GM12865 (cell line): ENCODE data around the gene FIGN.

ENCODE experiments used
- DNase-seq: peaks from one replicate; pipeline ENCODE4 v3.0.0; 2010; ENCODE audit warnings: low read depth
- H3K4me3 ChIP-seq: 2 replicates; pipeline ENCODE4 v1.5.1; 2011; ENCODE audit warnings: mild to moderate bottlenecking, low read depth, low read length, control low read depth
- TF ChIP-seq, protein P1 (sequence below): IDR thresholded peaks from 2 replicates; pipeline ENCODE4 v1.5.1; 2011; ENCODE audit warnings: low read length, control low read depth, low read depth, inconsistent platforms; ENCODE audit not compliant: insufficient read depth; ENCODE audit errors: missing control alignments

Gene FIGN

GRCh38 chr2:163737563-163737962 lies 1.8 kb upstream of the FIGN start:
- DNase-seq, result no peak
- H3K4me3 ChIP-seq, result no peak overlapping the region

DNA sequence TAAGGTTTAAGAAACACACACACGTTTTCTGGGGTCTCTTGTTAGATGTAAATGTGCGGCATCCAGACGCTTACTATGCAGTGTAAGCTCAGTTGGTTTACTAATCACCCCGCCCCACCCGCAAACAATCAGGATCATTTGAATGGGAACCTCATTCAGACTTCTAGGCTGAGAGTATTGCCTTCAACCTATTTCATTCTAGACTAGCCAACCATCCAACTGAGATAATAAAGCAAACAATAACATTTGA lies 1.3 kb upstream of the FIGN start:
- H3K4me3 ChIP-seq, result no peak overlapping the region

More at GRCh38 chr2:163737563-163737962, 1.8 kb upstream of the FIGN start:
- TF ChIP-seq, protein P1, sequence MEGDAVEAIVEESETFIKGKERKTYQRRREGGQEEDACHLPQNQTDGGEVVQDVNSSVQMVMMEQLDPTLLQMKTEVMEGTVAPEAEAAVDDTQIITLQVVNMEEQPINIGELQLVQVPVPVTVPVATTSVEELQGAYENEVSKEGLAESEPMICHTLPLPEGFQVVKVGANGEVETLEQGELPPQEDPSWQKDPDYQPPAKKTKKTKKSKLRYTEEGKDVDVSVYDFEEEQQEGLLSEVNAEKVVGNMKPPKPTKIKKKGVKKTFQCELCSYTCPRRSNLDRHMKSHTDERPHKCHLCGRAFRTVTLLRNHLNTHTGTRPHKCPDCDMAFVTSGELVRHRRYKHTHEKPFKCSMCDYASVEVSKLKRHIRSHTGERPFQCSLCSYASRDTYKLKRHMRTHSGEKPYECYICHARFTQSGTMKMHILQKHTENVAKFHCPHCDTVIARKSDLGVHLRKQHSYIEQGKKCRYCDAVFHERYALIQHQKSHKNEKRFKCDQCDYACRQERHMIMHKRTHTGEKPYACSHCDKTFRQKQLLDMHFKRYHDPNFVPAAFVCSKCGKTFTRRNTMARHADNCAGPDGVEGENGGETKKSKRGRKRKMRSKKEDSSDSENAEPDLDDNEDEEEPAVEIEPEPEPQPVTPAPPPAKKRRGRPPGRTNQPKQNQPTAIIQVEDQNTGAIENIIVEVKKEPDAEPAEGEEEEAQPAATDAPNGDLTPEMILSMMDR, result no peak

DNA sequence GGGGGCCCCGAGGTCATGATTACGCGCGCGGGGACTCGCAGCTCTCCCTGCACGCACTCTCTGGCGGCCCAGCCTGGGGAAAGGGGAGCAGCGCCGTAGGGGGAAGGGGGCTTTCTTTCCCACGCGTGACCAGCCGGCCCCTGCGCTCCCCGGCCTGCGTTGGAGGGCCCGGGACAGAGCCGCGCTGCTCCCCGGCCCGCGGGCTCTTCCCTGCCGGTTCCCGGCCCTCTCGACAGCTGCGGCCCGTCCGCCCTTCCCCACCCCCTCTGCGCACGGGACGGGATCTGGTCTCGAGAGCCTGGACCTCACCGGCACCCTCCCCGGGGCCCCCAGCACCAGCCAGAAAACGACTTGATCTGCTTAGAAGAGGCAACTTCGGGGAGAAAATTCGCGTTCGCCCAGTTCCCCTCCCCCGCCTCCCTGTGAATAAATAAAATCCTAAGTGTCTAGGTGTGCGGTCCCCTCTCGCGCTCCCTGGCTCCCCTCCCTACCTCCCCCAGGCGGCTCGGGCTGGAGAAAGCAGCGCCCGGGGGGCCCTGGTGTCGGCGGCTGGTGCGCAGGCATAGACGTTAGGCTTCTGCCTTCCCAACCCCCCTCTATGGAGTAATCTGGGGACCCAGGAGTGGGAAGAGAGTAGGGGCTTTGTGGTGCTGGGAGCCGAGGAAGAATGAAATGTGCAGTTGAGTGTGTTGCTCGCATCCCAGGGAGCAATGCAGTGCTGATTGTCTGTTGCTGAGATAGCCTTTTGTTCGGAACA lies 803 bp upstream of the FIGN start:
- TF ChIP-seq, protein P1, result no peak
- H3K4me3 ChIP-seq, result no peak overlapping the region
- no peak for DNase-seq

More for the DNA sequence above, 1.3 kb upstream of the FIGN start:
- no peak for DNase-seq
- TF ChIP-seq, protein P1, result no peak

- no peak for DNase-seq
These were observed 725 bp downstream of the FIGN start for GRCh38 chr2:163734881-163735684.

GRCh38 chr2:163734401-163734800 lies 1.4 kb downstream of the FIGN start:
- TF ChIP-seq, protein P1, result no peak
- no peak overlapping the region for H3K4me3 ChIP-seq
- no peak for DNase-seq

More at GRCh38 chr2:163734881-163735684, 725 bp downstream of the FIGN start:
- no peak overlapping the region for H3K4me3 ChIP-seq
- TF ChIP-seq, protein P1, result no peak

DNA sequence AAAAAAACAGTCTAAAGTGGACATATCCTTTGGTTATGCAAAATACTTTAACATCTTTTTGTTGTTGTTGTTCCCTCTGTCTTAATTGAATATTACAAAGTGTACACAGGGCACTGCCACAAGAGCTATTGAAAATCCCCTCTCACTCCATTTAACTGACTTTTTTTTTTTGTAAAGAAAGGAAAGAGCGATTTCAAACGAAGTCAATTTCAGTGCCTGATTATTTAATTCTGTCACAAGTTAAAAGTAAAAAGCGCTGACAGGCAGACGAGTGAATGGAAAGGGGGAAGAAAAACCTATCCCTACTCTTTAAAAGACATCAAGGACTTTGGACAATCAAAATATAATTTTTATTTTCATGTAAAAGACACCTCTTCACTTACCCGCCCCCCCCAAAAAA lies 1.9 kb downstream of the FIGN start:
- H3K4me3 ChIP-seq, result no peak overlapping the region
- no peak for DNase-seq
- TF ChIP-seq, protein P1, result no peak
